Heart left ventricle (tissue), 13 donors: Measurements from ENCODE around the gene PPCDC.

Experiments
- CTCF ChIP-seq, 12 donors: fragments of 200-600 bp; sonication (generic) in 4 of 12; IDR thresholded peaks; one replicate each; pipeline versions ENCODE4 v1.5.0 to v1.8.0; 2018 to 2022; ENCODE audit warnings: antibody characterized with exemption in 12 of 12, mild to moderate bottlenecking in 5 of 12
- POLR2A ChIP-seq, 2 donors: fragments of 450-650 bp; IDR thresholded peaks; one replicate each; pipeline ENCODE4 v1.6.1; 2017; ENCODE audit warnings: antibody characterized with exemption in 2 of 2, mild to moderate bottlenecking in 2 of 2, moderate library complexity in 2 of 2
- donor health status: ischemic (EF 13 %, LVEDD 7.1; RV severe dilation, severe dysfunction).
- donor health status: DM: no; HTN: yes; CAD: no.
- donor health status: DM: no; HTN: no; CAD: no.
- donor health status: ischemic (EF 25% LVEDD 6.9; RV normal size, moderate dysfunction).
- donor health status: ischemic (EF 25% LVEDD 5.7; RV mildly dilated, moderate dysfunction).
- donor health status: ischemic (EF 35%, LVEDD 5.7; RV mildly dilated, moderate dysfunction).
- donor health status: nonischemic (EF 11% LVEDD 7.7; RV severe dilation, severe dysfunction).
- donor health status: DM: yes; HTN: yes; CAD: no.
- donor health status: PGD.
- donor health status: ischemic (EF 29% LVEDD 5.4; RV normal size, mild dysfunction).
- donor health status: nonischemic (EF 23%, LVEDD 6.1; RV moderate dilation, normal function).

GRCh38 chr15:75070674-75071073 is 47.3 kb downstream of the PPCDC start:
- no peak for TF ChIP-seq CTCF (IDR thresholded peaks at IDR 0.05)
- TF ChIP-seq POLR2A (IDR thresholded peaks at IDR 0.05) = no peak
